HG03571 (cell line): ENCODE data around the gene CYTH1.

ENCODE experiments used
- ATAC-seq: cut with Tn5 transposase; IDR thresholded peaks from one replicate; pipeline ENCODE4 v1.9.1; 2021; ENCODE audit not compliant: unreplicated experiment

Gene CYTH1

GRCh38 chr17:78718575-78719208, 63.4 kb downstream of the CYTH1 start:
- no peak for ATAC-seq

- no peak for ATAC-seq
Measured at GRCh38 chr17:78717431-78717980, 64.6 kb downstream of the CYTH1 start.

DNA sequence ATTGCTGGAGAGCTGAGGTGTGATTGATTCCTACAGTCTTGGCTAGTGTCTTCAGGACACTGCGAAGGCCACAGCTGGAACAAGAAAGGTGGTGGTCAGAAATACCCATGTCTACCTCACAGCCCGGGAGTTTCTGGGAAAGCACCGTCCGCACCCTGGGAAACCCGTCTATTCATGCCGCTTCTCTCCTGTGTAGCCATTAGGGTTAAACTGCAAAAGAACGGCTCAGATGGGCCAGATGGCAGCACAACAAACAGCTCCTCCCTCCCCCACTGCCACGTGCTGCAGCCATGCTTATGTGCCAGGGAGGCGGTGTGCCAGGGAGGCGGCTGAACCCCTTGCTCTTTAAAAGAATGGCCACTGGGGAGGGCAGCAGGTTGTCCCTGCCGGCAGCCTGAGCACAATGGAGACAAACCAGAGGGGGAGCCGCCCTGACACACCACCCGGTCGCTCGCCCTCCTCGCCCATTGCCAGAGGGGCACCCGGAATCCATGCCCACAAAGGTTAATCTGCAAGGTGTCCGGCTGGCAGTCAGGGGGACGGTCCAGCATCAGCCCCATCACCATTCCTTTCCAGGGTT, 65.2 kb downstream of the CYTH1 start:
- no peak for ATAC-seq

- ATAC-seq, result no peak
Measured at GRCh38 chr17:78716292-78716691, 65.8 kb downstream of the CYTH1 start.

DNA sequence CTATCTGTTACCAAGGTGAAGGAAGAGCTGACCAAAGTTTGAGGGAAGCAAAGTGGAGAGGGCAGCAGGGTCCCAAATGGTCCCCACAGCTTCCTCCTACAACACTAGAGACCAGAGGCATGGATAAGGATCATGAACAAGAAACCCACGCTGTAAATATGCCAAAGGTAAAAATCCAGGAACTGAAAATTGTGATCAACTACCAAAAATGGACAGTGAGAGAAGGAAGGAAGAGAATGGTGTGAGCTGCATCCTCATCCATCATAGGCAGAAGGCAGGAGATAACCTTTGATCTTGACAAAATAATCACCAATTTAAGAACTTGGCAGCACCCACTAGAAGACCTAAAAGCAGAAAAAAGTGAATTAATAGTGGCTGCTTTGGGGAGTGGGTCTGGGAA, 66.2 kb downstream of the CYTH1 start:
- no peak for ATAC-seq

GRCh38 chr17:78715000-78715771, 66.9 kb downstream of the CYTH1 start:
- no peak for ATAC-seq

DNA sequence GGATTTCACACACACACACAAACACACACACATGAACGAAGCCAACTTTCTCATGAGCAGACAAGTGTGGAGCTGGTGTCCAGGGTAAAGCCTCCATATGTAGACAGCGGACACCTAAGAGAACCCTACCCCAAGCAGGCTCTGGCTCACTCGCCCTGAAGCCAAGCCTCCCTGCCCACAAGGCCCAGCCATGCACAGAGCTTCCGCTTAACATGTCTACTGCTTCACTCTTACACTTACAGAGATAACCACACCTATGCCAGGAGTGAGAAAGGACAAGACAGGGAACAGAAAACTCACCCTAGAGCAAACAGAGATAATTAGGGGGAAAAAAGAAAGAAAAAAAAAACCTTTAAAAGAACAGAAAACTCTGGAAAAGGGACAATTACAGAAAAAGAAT, 67.5 kb downstream of the CYTH1 start:
- no peak for ATAC-seq

DNA sequence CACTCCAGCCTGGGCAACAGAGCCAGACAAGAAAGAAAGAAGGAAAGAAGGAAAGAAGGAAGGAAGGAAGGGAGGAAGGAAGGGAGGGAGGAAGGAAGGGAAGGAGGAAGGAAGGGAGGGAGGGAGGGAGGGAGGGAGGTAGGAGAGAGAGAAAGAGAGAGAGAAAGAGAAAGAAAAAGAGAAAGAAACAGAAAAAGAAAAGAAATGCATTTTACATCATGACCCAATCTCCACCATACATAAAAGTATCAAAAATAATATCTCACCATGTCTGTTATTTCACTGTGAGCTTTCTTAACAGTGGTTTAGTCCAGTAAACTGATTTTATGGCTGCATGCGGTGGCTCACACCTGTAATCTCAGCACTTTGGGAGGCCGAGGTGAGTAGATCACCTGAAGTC, 70.0 kb downstream of the CYTH1 start:
- no peak for ATAC-seq

DNA sequence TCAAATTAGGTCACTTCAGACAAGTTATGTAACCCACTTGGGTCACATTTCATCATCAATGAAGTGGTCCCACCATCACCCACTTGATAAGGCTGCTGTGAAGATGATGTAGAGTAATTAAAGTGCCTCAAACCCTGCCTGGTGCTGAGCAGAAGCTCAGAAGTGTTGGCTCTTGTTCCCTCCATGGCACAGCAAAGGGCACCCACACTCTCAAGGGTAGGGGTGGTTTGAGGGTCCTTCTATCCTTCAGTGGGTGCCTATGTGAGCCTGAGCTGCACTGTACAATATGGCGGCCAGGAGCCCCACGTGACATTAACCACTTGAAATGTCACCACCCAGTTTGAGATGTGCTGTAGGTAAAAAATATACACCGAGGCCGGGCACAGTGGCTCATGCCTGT, 71.5 kb downstream of the CYTH1 start:
- ATAC-seq, result no peak

DNA sequence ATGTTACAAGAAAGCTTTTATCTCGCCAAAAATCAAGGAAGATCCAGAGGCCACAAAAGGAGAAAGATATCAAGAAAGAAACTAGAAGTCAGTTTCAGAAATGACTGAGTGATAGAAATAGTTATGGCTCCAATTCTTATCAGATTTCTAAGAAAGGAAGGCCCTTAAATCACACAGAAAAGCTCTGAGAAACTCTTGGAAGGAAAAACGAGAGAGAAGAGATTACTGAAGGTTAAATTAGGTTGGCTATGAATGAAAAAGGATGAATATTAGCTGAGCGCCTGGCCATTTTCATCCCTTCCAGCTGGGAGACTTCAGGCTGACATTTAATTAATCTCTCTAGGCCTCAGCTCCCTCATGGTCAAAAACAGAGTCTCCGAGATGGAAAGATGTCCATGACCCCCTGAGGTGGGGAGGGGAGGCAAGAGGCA, 72.3 kb downstream of the CYTH1 start:
- no peak for ATAC-seq

DNA sequence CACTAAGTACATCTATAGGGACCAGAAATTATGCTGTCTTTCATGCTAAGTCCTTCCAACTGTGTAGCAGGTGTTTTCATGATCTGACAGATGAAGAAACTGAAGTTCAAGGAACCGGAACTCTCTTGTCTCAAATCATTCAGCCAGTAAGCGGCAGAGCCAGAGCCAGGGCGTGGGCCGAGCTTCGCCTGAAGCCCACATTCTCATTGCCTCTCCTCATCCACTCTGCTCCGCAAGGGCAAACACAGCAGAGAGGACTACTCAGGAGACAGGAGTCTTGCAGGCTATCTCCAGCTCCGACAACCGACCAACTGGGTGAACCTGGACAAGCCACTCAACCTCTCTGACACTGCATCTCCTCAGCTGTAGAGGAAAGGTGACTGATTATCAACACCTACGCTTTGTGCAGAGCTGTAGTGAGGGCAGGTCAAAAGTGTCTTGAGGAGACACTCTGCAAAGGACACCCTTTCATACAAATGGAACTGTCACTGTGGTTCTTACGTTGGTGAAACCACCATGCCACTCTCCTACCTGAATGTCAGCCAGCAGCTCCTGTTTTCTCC, 72.9 kb downstream of the CYTH1 start:
- ATAC-seq, result peak; percentile 48

GRCh38 chr17:78708510-78708973, 73.5 kb downstream of the CYTH1 start:
- no peak for ATAC-seq

DNA sequence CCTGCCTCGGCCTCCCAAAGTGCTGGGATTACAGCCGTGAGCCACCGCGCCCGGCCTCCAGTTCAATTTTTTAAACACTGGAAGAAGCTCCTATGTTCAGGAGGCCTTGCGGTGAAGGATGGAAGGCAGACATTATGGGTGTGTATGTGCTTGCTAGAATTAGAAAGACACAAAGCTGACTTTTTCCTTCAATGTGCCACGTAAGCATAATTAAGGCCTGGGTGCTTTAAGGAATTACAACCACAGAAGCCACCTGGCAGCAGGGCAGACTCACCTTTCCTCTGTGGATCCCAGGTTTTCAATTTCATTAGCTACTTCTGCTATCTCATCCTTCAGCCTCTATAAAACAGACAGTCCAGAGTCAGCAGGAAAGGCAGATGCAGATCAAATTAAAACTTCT, 74.2 kb downstream of the CYTH1 start:
- ATAC-seq, result no peak

GRCh38 chr17:78707016-78707415, 75.1 kb downstream of the CYTH1 start:
- ATAC-seq, result no peak

GRCh38 chr17:78706271-78706915, 75.7 kb downstream of the CYTH1 start:
- peak; percentile 51 for ATAC-seq

- ATAC-seq, result no peak
Measured at GRCh38 chr17:78705071-78705470, 77.0 kb downstream of the CYTH1 start.

GRCh38 chr17:78704594-78704993, 77.5 kb downstream of the CYTH1 start:
- no peak for ATAC-seq

DNA sequence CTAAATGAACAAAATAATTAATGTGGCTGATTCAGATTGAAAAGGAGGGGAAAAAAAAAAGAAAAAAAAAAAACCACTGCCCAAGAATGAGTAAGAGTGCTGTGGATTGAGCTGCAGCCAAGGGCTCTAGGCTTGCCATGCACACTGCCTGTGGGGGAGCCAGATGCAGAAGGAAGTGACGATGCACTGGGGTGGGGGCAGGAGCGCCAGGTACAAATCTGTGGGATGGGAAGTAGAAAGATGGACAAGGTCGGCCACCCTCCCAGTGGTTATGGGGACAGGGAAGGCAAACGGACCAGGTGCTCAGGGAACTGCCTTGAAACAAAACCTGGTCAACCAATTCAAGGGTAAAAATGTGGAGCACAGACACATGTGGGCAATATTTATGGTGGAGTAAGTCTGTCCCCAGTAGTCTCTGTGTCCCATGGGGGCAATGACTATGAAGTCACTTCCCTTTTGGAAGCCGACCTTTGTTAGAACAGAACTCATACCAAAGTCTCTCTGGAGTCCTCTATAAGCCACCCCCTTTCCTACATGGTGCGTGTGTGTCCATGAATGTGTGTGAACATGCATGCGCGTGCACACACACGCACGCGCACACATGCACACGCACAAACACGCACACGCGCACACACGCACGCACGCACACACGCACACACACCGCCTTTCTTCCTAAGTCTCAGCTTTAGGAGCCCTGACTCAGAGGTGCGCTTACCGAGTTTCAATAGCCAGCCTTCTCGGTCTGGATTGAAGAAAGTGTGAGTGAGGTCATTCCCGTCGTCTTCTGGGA, 84.3 kb downstream of the CYTH1 start:
- no peak for ATAC-seq

DNA sequence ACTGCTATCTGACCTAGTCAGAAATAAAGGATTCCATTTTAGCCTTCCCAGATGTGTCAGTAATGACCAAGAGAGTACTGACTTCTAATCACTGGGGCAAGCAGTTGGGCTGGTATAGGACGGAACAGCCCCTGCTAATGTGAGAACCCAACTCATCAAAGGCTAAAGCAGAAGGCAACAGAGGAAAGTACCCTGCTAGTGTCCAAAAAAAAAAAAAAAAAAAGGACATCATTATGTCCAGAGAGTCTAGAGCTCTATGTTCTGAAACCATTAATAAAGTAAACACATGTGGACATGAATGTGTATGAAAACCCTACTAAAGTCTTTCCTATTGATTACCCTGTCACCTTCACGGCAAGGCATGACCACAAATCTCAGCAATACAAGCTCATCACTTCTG, 85.0 kb downstream of the CYTH1 start:
- ATAC-seq, result no peak
